PC-3 (cell line): ENCODE data around the gene PEX19. TPM values are rescaled to one million over a fixed set of nuclear protein-coding genes. Genes with fewer than 3 reads are reported as not detected.

Experiments
- ATAC-seq: fragments of 200-7000 bp; cut with Tn5 transposase; 2 replicates; pipeline ENCODE4 v1.9.1; 2020; ENCODE audit warnings: mild to moderate bottlenecking, moderate library complexity
- Bru-seq: library from RNA; stranded (reverse); fragments of 400-500 nt; gene quantifications from one replicate; lab custom pipeline; 2021; lab: Mats Ljungman, UMichigan
- BruChase-seq, 2 experiments: library from RNA; stranded (reverse); fragments of 400-500 nt; gene quantifications; one replicate each; lab custom pipeline; 2021; lab: Mats Ljungman, UMichigan
- BruUV-seq: library from RNA; stranded (reverse); fragments of 400-500 nt; replicated peaks from 2 replicates; lab custom pipeline; 2021; lab: Mats Ljungman, UMichigan
- CTCF ChIA-PET: fragments of 300-600 bp; sonication (Branson Sonifier 250); formaldehyde crosslinking; loops from one replicate; lab custom pipeline; 2022; ENCODE audit warnings: antibody characterized with exemption; lab: Charles Lee
- POLR2A ChIA-PET: fragments of 300-600 bp; sonication (Branson Sonifier 250); formaldehyde crosslinking; loops from one replicate; lab custom pipeline; 2022; ENCODE audit warnings: antibody characterized with exemption; ENCODE audit not compliant: unreplicated experiment; lab: Charles Lee
- DNase-seq: peaks from one replicate; pipeline ENCODE4 v3.0.0-alpha.2; 2015
- H2AFZ ChIP-seq: fragments of 300-600 bp; sonication (generic); 2 replicates; pipeline ENCODE4 v1.6.0; 2016; ENCODE audit warnings: antibody characterized with exemption, low read length
- H3F3A ChIP-seq: fragments of 300-600 bp; sonication (generic); one replicate; pipeline ENCODE4 v1.6.0; 2017; ENCODE audit warnings: antibody characterized with exemption, low read length, control low read depth, mild to moderate bottlenecking; ENCODE audit not compliant: unreplicated experiment
- H3K27ac ChIP-seq: fragments of 300-600 bp; sonication (generic); 2 replicates; pipeline ENCODE4 v1.5.1; 2016; ENCODE audit warnings: mild to moderate bottlenecking, low read length
- H3K27me3 ChIP-seq: fragments of 300-600 bp; sonication (generic); 2 replicates; pipeline ENCODE4 v1.6.1; 2016; ENCODE audit warnings: low read length, mixed read lengths
- H3K36me3 ChIP-seq: fragments of 300-600 bp; sonication (generic); 2 replicates; pipeline ENCODE4 v1.6.1; 2016; ENCODE audit warnings: low read depth, mixed run types, low read length, mixed read lengths
- H3K4me1 ChIP-seq: fragments of 300-600 bp; sonication (generic); 2 replicates; pipeline ENCODE4 v1.5.1; 2016; ENCODE audit warnings: low read length; ENCODE audit not compliant: insufficient read depth
- H3K4me2 ChIP-seq: fragments of 300-600 bp; sonication (generic); 2 replicates; pipeline ENCODE4 v1.6.0; 2016; ENCODE audit warnings: low read length
- H3K4me3 ChIP-seq: fragments of 300-600 bp; sonication (generic); 2 replicates; pipeline ENCODE4 v1.5.1; 2016; ENCODE audit warnings: mild to moderate bottlenecking, low read length, mixed read lengths
- H3K79me2 ChIP-seq: fragments of 300-600 bp; sonication (generic); 2 replicates; pipeline ENCODE4 v1.6.1; 2017; ENCODE audit warnings: low read length, mixed read lengths
- H3K9ac ChIP-seq: fragments of 300-600 bp; sonication (generic); 2 replicates; pipeline ENCODE4 v1.6.0; 2016; ENCODE audit warnings: mild to moderate bottlenecking, low read length
- H3K9me2 ChIP-seq: fragments of 300-600 bp; sonication (generic); replicated peaks from 2 replicates; pipeline ENCODE4 v1.6.1; 2016; ENCODE audit warnings: mixed run types, low read length, mixed read lengths
- H3K9me3 ChIP-seq: fragments of 300-600 bp; sonication (generic); 2 replicates; pipeline ENCODE4 v1.6.1; 2016; ENCODE audit warnings: low read length, mixed read lengths
- H4K20me1 ChIP-seq: fragments of 300-600 bp; sonication (generic); 2 replicates; pipeline ENCODE4 v1.6.1; 2016; ENCODE audit warnings: low read length, mixed read lengths
- CTCF ChIP-seq: fragments of 300-600 bp; sonication (generic); conservative IDR thresholded peaks from 2 replicates; pipeline ENCODE4 v1.5.1; 2017; ENCODE audit warnings: antibody characterized with exemption, low read depth, mild to moderate bottlenecking, low read length
- EZH2 ChIP-seq: fragments of 300-600 bp; sonication (generic); IDR thresholded peaks from one replicate; pipeline ENCODE4 v1.6.1; 2017; ENCODE audit warnings: antibody characterized with exemption, mild to moderate bottlenecking, low read length; ENCODE audit not compliant: unreplicated experiment
- EZH2phosphoT487 ChIP-seq: fragments of 300-600 bp; sonication (generic); IDR thresholded peaks from 2 replicates; pipeline ENCODE4 v1.6.1; 2018; ENCODE audit warnings: mild to moderate bottlenecking, antibody characterized with exemption, low read length, borderline replicate concordance
- intact Hi-C: fragments of 100-400 bp; cut with micrococcal nuclease; formaldehyde crosslinking; loops from 2 replicates; pipeline ENCODE4 v1.9.0; 2023
- long read RNA-seq: library from polyadenylated mRNA; unstranded; transcript quantifications from one replicate; pipeline ENCODE4 v2.0.0, GENCODE V29; 2021; ENCODE audit not compliant: unreplicated experiment
- total RNA-seq: library from RNA; depleted of rRNA; stranded (reverse); fragments of >200 nt; gene quantifications from 2 replicates; pipeline ENCODE4 v1.2.3, GENCODE V29; 2014; rRNA removed

Gene PEX19
- total RNA-seq (63.2 and 65.4 TPM in 2 replicates), Bru-seq, nascent RNA (percentile 87 among the genes with signal in this experiment), BruChase-seq, experiment 1, labeled RNA remaining after a 6-hour chase (percentile 96 among the genes with signal in this experiment), BruChase-seq, experiment 2, labeled RNA remaining after a 2-hour chase (percentile 95 among the genes with signal in this experiment)
- long read RNA-seq, transcript PEX19-201 (8 exons, 3,661 nt): major isoform, 96 of 132 reads
- long read RNA-seq, transcript PEX19-205 (7 exons, 3,504 nt): minor isoform, 24 of 132 reads
- long read RNA-seq, partial matches to known transcripts: 6 of 132 reads
- long read RNA-seq, other reads (novel, unspliced or antisense): 6 of 132 reads

GRCh38 chr1:160284782-160285344 is at the start of gene PEX19:
Gene PEX19 (minus strand): TSS chr1:160285133. CDS start chr1:160285124, 9 bp downstream.
- H3K4me2 ChIP-seq: peak within 1 kb of the TSS; percentile 91
- TSS peak; percentile 66 for BruUV-seq
- peak within 1 kb of the TSS; percentile 84 for H2AFZ ChIP-seq
- H3K9me3 ChIP-seq: no peaks in the 10 kb centered on the region
- no peaks in the 10 kb centered on the region for H3K27me3 ChIP-seq
- peak; percentile 94 for DNase-seq
- CTCF ChIA-PET: interaction anchor here (0.8 kb wide), 1 partner anchor 33 kb away, joined by 4 read pairs; no protein-coding TSS in a partner anchor
- H3F3A ChIP-seq: no peaks in the 10 kb centered on the region
- no peaks in the 10 kb centered on the region for H4K20me1 ChIP-seq
- peak within 1 kb of the TSS; percentile 93 for H3K4me3 ChIP-seq
- intact Hi-C loops: loop anchor here (1.0 to 2.0 kb wide), 3 partner anchors 22 to 186 kb away; partner anchors contain the start of genes DCAF8 and IGSF8
- H3K4me1 ChIP-seq: peaks cover 18% of the 10 kb centered on the region
- peaks cover 20% of the 10 kb centered on the region for H3K79me2 ChIP-seq
- peak within 1 kb of the TSS; percentile 93 for H3K9ac ChIP-seq
- peaks cover 32% of the 10 kb centered on the region; the same call in 1 of the 2 replicates for H3K36me3 ChIP-seq
- POLR2A ChIA-PET: no interaction called here
- TF ChIP-seq EZH2 (no peak), CTCF (no peak), EZH2phosphoT487 (no peak)
- peak within 1 kb of the TSS; percentile 41 for H3K27ac ChIP-seq
- no peaks in the 10 kb centered on the region for H3K9me2 ChIP-seq
- peak; percentile 95 for ATAC-seq

- H3K27me3 ChIP-seq: no peaks in the 10 kb centered on the region
- TF ChIP-seq EZH2phosphoT487 (no peak), EZH2 (no peak)
- no peaks in the 10 kb centered on the region for H4K20me1 ChIP-seq
- no peak overlapping the region for H3K9ac ChIP-seq
- DNase-seq: no peak
- BruUV-seq: no TSS peak
- H3K4me1 ChIP-seq: no peaks in the 10 kb centered on the region
- H3K9me3 ChIP-seq: no peaks in the 10 kb centered on the region
- no peak overlapping the region for H2AFZ ChIP-seq
- intact Hi-C loops: no loop called here
- peaks cover 6% of the 10 kb centered on the region; the same call in 1 of the 2 replicates for H3K79me2 ChIP-seq
- no peak overlapping the region for H3K4me2 ChIP-seq
- no peak for ATAC-seq
- CTCF ChIA-PET: no interaction called here
- H3K27ac ChIP-seq: no peak overlapping the region
- no peak overlapping the region for H3K4me3 ChIP-seq
- no peaks in the 10 kb centered on the region for H3F3A ChIP-seq
- H3K9me2 ChIP-seq: no peaks in the 10 kb centered on the region
- POLR2A ChIA-PET: no interaction called here
- H3K36me3 ChIP-seq: peaks cover 69% of the 10 kb centered on the region
Measured at GRCh38 chr1:160332516-160332915, 47.6 kb upstream of the PEX19 start.

GRCh38 chr1:160330119-160330518 is 45.2 kb upstream of the PEX19 start:
- CTCF ChIA-PET: no interaction called here
- H3K79me2 ChIP-seq: no peaks in the 10 kb centered on the region
- no peaks in the 10 kb centered on the region for H3K4me1 ChIP-seq
- TF ChIP-seq EZH2 (no peak), CTCF (no peak), EZH2phosphoT487 (no peak)
- no peaks in the 10 kb centered on the region for H3K9me3 ChIP-seq
- H3K9me2 ChIP-seq: no peaks in the 10 kb centered on the region
- H3K9ac ChIP-seq: no peak overlapping the region
- H2AFZ ChIP-seq: no peak overlapping the region
- H3K27ac ChIP-seq: no peak overlapping the region
- peaks cover 78% of the 10 kb centered on the region for H3K36me3 ChIP-seq
- H3K4me2 ChIP-seq: no peak overlapping the region
- no peaks in the 10 kb centered on the region for H3K27me3 ChIP-seq
- BruUV-seq: no TSS peak
- ATAC-seq (no peak), DNase-seq (no peak)
- no peaks in the 10 kb centered on the region for H4K20me1 ChIP-seq
- H3F3A ChIP-seq: no peaks in the 10 kb centered on the region
- H3K4me3 ChIP-seq: no peak overlapping the region
- intact Hi-C loops: no loop called here
- POLR2A ChIA-PET: no interaction called here
